Peyer's patch (tissue), 4 donors: ENCODE data around the gene SDF2.

Experiments
- POLR2A ChIP-seq, 2 donors: fragments of 450-650 bp; IDR thresholded peaks; one replicate each; pipeline ENCODE4 v1.5.1; 2017; ENCODE audit warnings: antibody characterized with exemption in 2 of 2, mild to moderate bottlenecking in 2 of 2, moderate library complexity in 2 of 2
- TF ChIP-seq, protein P1 (sequence below), 6 experiments: fragments of 450-650 bp in 4 of 6; fragments of 200-600 bp in 2 of 6; sonication (generic) in 1 of 6; IDR thresholded peaks; one replicate each; pipeline ENCODE4 v1.5.1; 2017 to 2019; ENCODE audit warnings: antibody characterized with exemption in 6 of 6, mild to moderate bottlenecking in 3 of 6, moderate library complexity in 1 of 6

DNA sequence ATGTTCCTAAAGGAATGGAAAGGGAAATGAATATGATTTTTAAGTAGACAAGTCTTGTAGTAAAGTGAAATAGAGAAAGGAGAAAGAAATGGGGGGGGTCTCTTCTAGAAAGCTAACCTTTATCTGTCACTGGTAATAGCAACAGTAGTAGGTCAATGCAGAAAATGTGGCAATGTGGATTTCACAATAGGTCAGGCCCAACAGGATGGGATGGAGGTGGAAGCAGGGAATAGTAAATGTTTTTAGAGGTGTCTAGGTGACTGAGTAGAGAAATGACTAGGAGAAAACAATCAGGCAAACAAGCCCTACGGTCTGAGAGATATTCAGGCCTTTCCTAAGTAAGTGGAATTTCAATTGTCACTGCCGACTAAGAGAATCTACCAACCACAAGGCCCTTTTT lies 41.7 kb downstream of the SDF2 start:
- TF ChIP-seq, protein P1, sequence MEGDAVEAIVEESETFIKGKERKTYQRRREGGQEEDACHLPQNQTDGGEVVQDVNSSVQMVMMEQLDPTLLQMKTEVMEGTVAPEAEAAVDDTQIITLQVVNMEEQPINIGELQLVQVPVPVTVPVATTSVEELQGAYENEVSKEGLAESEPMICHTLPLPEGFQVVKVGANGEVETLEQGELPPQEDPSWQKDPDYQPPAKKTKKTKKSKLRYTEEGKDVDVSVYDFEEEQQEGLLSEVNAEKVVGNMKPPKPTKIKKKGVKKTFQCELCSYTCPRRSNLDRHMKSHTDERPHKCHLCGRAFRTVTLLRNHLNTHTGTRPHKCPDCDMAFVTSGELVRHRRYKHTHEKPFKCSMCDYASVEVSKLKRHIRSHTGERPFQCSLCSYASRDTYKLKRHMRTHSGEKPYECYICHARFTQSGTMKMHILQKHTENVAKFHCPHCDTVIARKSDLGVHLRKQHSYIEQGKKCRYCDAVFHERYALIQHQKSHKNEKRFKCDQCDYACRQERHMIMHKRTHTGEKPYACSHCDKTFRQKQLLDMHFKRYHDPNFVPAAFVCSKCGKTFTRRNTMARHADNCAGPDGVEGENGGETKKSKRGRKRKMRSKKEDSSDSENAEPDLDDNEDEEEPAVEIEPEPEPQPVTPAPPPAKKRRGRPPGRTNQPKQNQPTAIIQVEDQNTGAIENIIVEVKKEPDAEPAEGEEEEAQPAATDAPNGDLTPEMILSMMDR (IDR thresholded peaks at IDR 0.05): no peak
- TF ChIP-seq POLR2A (IDR thresholded peaks at IDR 0.05): no peak
